Measurements from ENCODE around the gene ISCU.
"Not testable (repeated sequence)": the region's sequence is repeated elsewhere in the genome, so short reads cannot be mapped to it uniquely, and the experiment has no call there.

The ISCU gene

GRCh38 chr12:108618079-108618952 lies 55.9 kb downstream of the ISCU start:
- no peak overlapping the region for H3K4me3 ChIP-seq (ENCODE audit: low read depth, low read length)
- peak; percentile 92 for DNase-seq (ENCODE audit: low read depth)
- TF ChIP-seq, protein P1, sequence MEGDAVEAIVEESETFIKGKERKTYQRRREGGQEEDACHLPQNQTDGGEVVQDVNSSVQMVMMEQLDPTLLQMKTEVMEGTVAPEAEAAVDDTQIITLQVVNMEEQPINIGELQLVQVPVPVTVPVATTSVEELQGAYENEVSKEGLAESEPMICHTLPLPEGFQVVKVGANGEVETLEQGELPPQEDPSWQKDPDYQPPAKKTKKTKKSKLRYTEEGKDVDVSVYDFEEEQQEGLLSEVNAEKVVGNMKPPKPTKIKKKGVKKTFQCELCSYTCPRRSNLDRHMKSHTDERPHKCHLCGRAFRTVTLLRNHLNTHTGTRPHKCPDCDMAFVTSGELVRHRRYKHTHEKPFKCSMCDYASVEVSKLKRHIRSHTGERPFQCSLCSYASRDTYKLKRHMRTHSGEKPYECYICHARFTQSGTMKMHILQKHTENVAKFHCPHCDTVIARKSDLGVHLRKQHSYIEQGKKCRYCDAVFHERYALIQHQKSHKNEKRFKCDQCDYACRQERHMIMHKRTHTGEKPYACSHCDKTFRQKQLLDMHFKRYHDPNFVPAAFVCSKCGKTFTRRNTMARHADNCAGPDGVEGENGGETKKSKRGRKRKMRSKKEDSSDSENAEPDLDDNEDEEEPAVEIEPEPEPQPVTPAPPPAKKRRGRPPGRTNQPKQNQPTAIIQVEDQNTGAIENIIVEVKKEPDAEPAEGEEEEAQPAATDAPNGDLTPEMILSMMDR (IDR thresholded peaks at IDR 0.05; ENCODE audit: insufficient read depth, low read depth, low read length, missing control alignments), result peak; percentile 92

DNA sequence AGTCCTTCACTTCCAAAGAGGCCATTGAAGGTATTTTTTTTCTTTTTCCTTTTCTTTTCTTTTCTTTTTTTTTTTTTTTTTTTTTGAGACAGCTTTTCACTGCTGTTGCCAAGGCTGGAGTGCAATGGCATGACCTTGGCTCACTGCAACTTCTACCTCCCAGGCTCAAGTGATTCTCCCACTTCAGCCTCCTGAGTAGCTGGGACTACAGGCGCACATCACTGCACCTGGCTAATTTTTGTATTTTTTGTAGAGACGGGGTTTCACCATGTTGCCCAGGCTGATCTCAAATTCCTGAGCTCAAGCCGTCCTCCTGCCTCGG lies 56.5 kb downstream of the ISCU start:
- not testable (repeated sequence) for H3K4me3 ChIP-seq (ENCODE audit: low read depth, low read length); DNase-seq (ENCODE audit: low read depth)
